ENCODE results near the gene NUSAP1.
"Not testable (repeated sequence)": the region's sequence is repeated elsewhere in the genome, so short reads cannot be mapped to it uniquely, and the experiment has no call there.

The NUSAP1 gene

DNA sequence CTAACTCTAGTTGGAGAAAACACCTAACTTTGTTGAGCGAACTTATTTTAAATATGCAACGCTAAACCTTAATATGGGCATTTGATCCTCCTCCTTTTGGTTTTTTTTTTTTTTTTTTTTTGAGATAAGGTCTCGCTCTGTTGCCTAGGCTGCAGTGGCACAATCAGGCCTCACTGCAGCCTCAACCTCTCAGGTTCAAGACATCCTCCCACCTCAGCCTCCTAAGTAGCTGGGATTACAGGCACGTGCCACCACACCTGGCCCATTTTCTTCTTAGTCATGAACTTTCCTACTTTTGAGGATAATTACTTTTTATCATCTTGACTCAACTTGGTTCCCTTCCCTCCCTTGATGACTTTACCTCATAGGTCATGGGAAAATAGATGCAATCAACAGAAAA lies 3.9 kb downstream of the NUSAP1 start:
- Histone ChIP-seq H3K9me3 (ENCODE audit: low read length) (no peaks in the 10 kb centered on the region), H3K9ac (ENCODE audit: low read length) (no peak overlapping the region), H3K4me1 (ENCODE audit: insufficient read depth, low read length) (peaks cover 10% of the 10 kb centered on the region), H3K36me3 (ENCODE audit: insufficient read depth, low read length) (no peaks in the 10 kb centered on the region), H3K27me3 (ENCODE audit: control insufficient read depth in 1 of 2, insufficient read depth in 2 of 2, low read length in 2 of 2) (no peaks in the 10 kb centered on the region), H3K4me3 (ENCODE audit: low read depth in 1 of 2, low read length in 2 of 2) (no peak overlapping the region), H3K27ac (ENCODE audit: low read depth, low read length) (no peak overlapping the region)

DNA sequence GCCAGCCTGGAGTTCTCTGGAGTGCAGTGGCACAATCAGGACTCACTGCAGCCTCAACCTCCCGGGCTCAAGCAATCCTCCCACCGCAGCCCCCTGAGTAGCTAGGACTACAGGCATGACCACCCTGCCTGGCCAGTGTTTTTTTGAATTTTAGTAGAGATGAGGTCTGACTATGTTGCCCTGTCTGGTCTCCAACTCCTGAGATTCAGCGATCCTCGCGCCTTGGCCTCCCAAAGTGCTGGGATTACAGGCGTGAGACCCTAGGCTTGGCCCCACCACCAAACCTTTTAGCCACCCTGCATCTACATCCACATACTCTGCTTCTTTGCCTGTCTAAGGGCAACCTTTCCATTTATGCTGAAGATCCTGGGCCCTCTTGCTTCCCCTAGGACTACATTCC lies 4.4 kb downstream of the NUSAP1 start:
- Histone ChIP-seq H3K9ac (ENCODE audit: low read length) (no peak overlapping the region), H3K9me3 (ENCODE audit: low read length) (no peaks in the 10 kb centered on the region), H3K36me3 (ENCODE audit: insufficient read depth, low read length) (no peaks in the 10 kb centered on the region), H3K27ac (ENCODE audit: low read depth, low read length) (no peak overlapping the region), H3K27me3 (ENCODE audit: control insufficient read depth in 1 of 2, insufficient read depth in 2 of 2, low read length in 2 of 2) (no peaks in the 10 kb centered on the region), H3K4me3 (ENCODE audit: low read depth in 1 of 2, low read length in 2 of 2) (no peak overlapping the region), H3K4me1 (ENCODE audit: insufficient read depth, low read length) (peaks cover 6% of the 10 kb centered on the region)

DNA sequence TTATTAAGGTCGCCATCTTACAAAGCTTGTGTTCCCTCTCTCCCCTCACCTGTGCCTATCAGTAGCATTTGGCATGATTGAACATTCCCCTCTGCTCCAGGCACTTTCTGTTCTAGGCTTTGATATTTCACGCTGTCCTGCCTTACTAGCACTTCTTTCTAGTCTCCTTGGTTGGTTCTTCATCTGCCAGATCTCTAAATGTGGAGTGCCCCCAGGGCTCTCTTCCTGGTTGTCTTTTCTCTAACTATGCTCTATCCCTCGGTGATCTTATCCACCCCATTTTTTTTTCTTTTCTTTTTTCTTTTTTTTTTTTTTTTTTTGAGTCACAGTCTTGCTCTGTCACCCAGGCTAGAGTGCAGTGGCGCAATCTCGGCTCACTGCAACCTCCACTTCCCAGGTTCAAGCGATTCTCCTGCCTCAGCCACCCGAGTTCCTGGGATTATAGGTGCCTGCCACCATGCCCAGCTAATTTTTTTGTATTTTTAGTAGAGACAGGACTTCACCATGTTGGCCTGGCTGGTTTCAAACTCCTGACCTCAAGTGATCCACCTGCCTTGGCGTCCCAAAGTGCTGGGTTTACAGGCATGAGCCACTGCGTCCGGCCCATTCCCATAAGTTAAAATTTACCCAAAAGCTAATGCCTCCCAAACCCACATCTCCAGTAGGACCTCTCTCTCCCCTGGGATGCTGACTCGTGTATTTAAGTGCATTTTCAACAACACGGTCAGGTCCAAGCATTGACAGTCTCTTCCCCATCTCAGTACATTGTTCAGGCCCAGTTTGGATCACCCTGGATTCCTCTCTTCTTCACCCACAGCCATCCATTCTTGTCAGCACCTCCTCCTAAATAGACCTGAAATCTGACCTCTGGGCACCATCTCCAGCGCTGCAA lies 5.2 kb downstream of the NUSAP1 start:
- H3K27me3 ChIP-seq (ENCODE audit: control insufficient read depth in 1 of 2, insufficient read depth in 2 of 2, low read length in 2 of 2) = no peaks in the 10 kb centered on the region
- H3K4me1 ChIP-seq (ENCODE audit: insufficient read depth, low read length) = peaks cover 6% of the 10 kb centered on the region
- H3K4me3 ChIP-seq (ENCODE audit: low read depth in 1 of 2, low read length in 2 of 2) = no peak overlapping the region
- no peaks in the 10 kb centered on the region for H3K36me3 ChIP-seq (ENCODE audit: insufficient read depth, low read length)
- H3K9me3 ChIP-seq (ENCODE audit: low read length) = no peaks in the 10 kb centered on the region
- no peak overlapping the region for H3K27ac ChIP-seq (ENCODE audit: low read depth, low read length)
- no peak overlapping the region for H3K9ac ChIP-seq (ENCODE audit: low read length)

DNA sequence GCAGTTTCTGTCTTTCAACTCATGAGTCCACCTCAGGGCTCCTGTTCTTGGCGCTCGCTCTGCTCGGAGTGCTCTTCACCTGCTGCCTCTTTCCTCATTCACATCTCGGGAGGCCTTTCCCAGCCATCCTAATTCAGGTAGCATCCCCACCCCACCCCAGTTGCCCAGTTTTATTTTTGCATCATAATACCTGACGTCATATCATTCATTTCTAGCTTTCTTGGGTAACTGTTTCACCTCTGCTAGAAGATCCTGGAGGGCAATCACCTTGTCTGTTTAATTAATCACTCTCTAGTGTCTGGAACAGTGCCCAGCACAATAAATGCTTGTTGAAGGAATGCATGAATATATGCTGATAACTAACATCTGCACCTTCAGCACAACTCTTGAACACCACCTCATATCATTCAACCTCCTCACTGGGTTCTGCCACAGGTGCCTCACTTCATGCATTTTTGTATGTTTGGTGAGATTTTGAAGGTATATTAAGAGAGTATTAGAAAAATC lies 7.6 kb downstream of the NUSAP1 start:
- Histone ChIP-seq H3K4me3 (ENCODE audit: low read depth in 1 of 2, low read length in 2 of 2) (no peak overlapping the region), H3K9ac (ENCODE audit: low read length) (no peak overlapping the region), H3K27me3 (ENCODE audit: control insufficient read depth in 1 of 2, insufficient read depth in 2 of 2, low read length in 2 of 2) (no peaks in the 10 kb centered on the region), H3K4me1 (ENCODE audit: insufficient read depth, low read length) (no peaks in the 10 kb centered on the region), H3K9me3 (ENCODE audit: low read length) (no peaks in the 10 kb centered on the region), H3K27ac (ENCODE audit: low read depth, low read length) (no peak overlapping the region), H3K36me3 (ENCODE audit: insufficient read depth, low read length) (no peaks in the 10 kb centered on the region)

DNA sequence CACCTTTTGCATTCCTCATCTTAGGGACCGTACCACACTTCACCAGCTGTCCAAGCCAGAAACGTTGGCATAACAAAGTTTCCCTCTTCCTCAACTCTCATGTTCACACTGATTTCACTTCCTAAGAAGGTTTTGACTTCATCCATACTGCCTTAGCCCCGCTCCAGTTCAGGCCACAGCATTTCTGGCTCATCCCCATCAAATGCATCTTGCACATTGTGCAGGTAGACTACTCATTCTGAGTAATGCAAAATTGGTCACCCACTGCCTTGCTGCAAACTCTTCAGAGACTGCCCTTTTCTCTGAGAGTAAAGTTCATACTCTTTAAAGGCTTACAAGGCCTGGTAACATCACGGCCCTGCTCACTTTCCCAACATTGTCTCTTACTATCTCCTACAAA lies 8.8 kb downstream of the NUSAP1 start:
- Histone ChIP-seq H3K4me1 (ENCODE audit: insufficient read depth, low read length) (no peaks in the 10 kb centered on the region), H3K9me3 (ENCODE audit: low read length) (no peaks in the 10 kb centered on the region), H3K4me3 (ENCODE audit: low read depth in 1 of 2, low read length in 2 of 2) (no peak overlapping the region), H3K9ac (ENCODE audit: low read length) (no peak overlapping the region), H3K36me3 (ENCODE audit: insufficient read depth, low read length) (no peaks in the 10 kb centered on the region), H3K27me3 (ENCODE audit: control insufficient read depth in 1 of 2, insufficient read depth in 2 of 2, low read length in 2 of 2) (no peaks in the 10 kb centered on the region), H3K27ac (ENCODE audit: low read depth, low read length) (no peak overlapping the region)

DNA sequence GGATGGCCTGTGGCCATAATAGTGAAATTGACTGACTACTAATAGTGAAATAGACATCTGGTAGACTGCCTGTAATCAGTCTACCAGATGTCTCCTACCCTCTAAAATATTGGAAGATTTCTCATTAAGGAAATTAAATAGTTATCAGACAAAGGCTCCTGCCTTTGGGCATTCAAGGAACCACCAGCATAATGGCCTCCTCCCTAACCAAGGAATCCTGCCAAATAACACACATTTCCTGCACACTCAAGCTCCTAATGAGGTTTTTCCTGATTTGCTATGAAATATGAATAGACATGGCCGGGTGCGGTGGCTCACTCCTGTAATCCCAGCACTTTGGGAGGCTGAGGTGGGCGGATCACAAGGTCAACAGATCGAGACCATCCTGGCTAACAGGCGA lies 14.6 kb downstream of the NUSAP1 start:
- Histone ChIP-seq H3K27me3 (ENCODE audit: control insufficient read depth in 1 of 2, insufficient read depth in 2 of 2, low read length in 2 of 2) (no peaks in the 10 kb centered on the region), H3K4me1 (ENCODE audit: insufficient read depth, low read length) (no peaks in the 10 kb centered on the region), H3K9me3 (ENCODE audit: low read length) (no peaks in the 10 kb centered on the region), H3K36me3 (ENCODE audit: insufficient read depth, low read length) (no peaks in the 10 kb centered on the region), H3K27ac (ENCODE audit: low read depth, low read length) (no peak overlapping the region), H3K4me3 (ENCODE audit: low read depth in 1 of 2, low read length in 2 of 2) (no peak overlapping the region), H3K9ac (ENCODE audit: low read length) (no peak overlapping the region)

DNA sequence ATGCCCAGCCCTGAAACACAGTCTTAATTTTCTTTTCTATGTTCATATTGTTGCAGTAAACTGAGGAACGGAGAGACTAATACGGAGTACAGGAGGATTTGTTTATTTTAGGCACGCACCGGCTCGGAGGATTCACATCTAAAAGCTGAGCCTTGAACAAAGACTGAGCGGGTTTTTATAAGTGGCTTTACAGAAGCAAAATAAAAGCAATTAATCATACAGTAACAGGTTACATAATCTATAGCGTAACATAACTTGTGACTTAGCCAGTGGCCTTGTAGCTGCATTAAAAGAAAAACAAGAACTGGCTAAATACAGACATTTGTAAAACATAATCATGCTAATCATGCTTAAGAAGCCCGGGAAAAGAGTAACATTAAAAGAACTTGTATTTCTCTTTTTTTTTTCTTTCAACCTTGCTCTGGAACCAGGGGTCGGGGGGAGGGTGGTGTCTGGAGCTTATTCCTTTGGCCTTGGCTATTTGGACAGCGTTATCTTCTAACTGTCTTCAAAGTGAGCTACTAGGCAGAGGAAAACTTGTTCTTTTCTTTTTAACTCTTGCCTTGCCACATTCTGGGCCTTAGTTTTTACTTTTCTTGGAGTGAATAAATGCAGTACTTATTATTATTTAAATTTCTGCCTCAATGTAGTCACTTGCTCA lies 17.5 kb downstream of the NUSAP1 start:
- Histone ChIP-seq H3K9me3 (ENCODE audit: low read length) (no peaks in the 10 kb centered on the region), H3K4me3 (ENCODE audit: low read depth in 1 of 2, low read length in 2 of 2) (no peak overlapping the region), H3K36me3 (ENCODE audit: insufficient read depth, low read length) (no peaks in the 10 kb centered on the region), H3K27ac (ENCODE audit: low read depth, low read length) (no peak overlapping the region), H3K4me1 (ENCODE audit: insufficient read depth, low read length) (no peaks in the 10 kb centered on the region), H3K27me3 (ENCODE audit: control insufficient read depth in 1 of 2, insufficient read depth in 2 of 2, low read length in 2 of 2) (no peaks in the 10 kb centered on the region), H3K9ac (ENCODE audit: low read length) (no peak overlapping the region)

DNA sequence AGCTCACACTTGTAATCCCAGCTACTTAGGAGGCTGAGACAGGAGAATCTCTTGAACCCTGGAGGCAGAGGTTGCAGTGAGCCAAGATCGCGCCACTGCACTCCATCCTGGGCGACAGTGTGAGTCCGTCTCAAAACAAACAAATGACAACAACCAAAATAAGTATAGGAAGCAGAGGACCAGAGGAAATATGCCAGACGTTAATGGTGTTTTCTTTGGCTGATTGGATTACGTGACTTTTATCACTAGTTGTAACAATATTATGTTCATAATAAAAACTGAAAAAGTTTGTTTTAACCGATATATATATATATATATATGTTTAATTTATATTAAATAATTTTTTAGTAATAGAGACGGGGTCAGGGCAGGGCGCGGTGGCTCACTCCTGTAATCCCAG lies 21.7 kb downstream of the NUSAP1 start:
- H3K36me3 ChIP-seq (ENCODE audit: insufficient read depth, low read length) = no peaks in the 10 kb centered on the region
- no peaks in the 10 kb centered on the region for H3K4me1 ChIP-seq (ENCODE audit: insufficient read depth, low read length)
- H3K27me3 ChIP-seq (ENCODE audit: control insufficient read depth in 1 of 2, insufficient read depth in 2 of 2, low read length in 2 of 2) = no peaks in the 10 kb centered on the region
- no peak overlapping the region for H3K4me3 ChIP-seq (ENCODE audit: low read depth in 1 of 2, low read length in 2 of 2)
- no peak overlapping the region for H3K9ac ChIP-seq (ENCODE audit: low read length)
- no peak overlapping the region for H3K27ac ChIP-seq (ENCODE audit: low read depth, low read length)
- no peaks in the 10 kb centered on the region for H3K9me3 ChIP-seq (ENCODE audit: low read length)

DNA sequence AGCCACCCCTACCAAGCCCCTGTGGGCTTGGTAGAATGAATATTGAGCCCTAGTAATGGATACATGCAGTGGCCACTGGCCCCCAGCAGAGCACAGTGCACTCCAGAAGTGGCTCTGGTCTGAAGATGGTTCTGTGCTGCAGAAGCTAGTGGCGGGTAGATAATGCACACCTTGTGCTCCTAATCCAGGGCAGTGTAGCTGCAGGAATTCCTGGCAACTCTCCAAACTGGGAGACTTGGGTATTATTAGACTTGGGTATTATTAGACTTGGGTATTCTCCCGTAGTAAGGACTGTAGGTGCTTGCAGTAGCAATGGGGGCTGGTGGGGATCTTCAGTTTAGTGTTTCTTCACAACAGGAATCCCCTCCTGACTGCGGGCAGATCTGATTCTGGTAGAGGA lies 34.7 kb downstream of the NUSAP1 start:
- no peaks in the 10 kb centered on the region for H3K36me3 ChIP-seq (ENCODE audit: insufficient read depth, low read length)

DNA sequence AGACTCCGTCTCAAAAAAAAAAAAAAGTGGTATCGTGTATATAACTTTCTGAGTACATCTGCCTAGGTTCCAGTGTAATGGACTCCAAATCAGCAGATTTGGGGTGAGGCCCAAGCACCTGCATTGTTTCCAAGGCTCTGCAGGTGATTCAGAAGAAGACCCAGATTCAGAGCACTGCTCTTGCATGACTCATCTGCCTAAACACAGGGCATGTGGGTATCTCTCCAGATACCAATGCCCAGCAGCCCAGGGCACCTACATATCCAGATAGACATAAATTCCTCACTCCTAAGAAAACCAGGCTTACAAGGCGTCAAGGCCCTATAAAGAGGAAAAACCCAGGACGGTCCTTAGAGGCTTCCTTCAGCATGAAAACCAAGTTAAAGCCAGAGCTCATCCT lies 45.3 kb downstream of the NUSAP1 start:
- H3K27ac ChIP-seq (ENCODE audit: low read depth, low read length) = no peak overlapping the region
- H3K36me3 ChIP-seq (ENCODE audit: insufficient read depth, low read length) = no peaks in the 10 kb centered on the region
- no peak overlapping the region for H3K9ac ChIP-seq (ENCODE audit: low read length)
- no peaks in the 10 kb centered on the region for H3K4me1 ChIP-seq (ENCODE audit: insufficient read depth, low read length)
- no peak overlapping the region for H3K4me3 ChIP-seq (ENCODE audit: low read depth in 1 of 2, low read length in 2 of 2)
- no peaks in the 10 kb centered on the region for H3K27me3 ChIP-seq (ENCODE audit: control insufficient read depth in 1 of 2, insufficient read depth in 2 of 2, low read length in 2 of 2)
- no peaks in the 10 kb centered on the region for H3K9me3 ChIP-seq (ENCODE audit: low read length)

More for the DNA sequence above, 34.7 kb downstream of the NUSAP1 start:
- H3K27me3 ChIP-seq (ENCODE audit: control insufficient read depth in 1 of 2, insufficient read depth in 2 of 2, low read length in 2 of 2) = no peaks in the 10 kb centered on the region
- H3K9ac ChIP-seq (ENCODE audit: low read length) = no peak overlapping the region
- no peak overlapping the region for H3K27ac ChIP-seq (ENCODE audit: low read depth, low read length)
- H3K4me3 ChIP-seq (ENCODE audit: low read depth in 1 of 2, low read length in 2 of 2) = no peak overlapping the region
- H3K9me3 ChIP-seq (ENCODE audit: low read length) = no peaks in the 10 kb centered on the region
- no peaks in the 10 kb centered on the region for H3K4me1 ChIP-seq (ENCODE audit: insufficient read depth, low read length)

DNA sequence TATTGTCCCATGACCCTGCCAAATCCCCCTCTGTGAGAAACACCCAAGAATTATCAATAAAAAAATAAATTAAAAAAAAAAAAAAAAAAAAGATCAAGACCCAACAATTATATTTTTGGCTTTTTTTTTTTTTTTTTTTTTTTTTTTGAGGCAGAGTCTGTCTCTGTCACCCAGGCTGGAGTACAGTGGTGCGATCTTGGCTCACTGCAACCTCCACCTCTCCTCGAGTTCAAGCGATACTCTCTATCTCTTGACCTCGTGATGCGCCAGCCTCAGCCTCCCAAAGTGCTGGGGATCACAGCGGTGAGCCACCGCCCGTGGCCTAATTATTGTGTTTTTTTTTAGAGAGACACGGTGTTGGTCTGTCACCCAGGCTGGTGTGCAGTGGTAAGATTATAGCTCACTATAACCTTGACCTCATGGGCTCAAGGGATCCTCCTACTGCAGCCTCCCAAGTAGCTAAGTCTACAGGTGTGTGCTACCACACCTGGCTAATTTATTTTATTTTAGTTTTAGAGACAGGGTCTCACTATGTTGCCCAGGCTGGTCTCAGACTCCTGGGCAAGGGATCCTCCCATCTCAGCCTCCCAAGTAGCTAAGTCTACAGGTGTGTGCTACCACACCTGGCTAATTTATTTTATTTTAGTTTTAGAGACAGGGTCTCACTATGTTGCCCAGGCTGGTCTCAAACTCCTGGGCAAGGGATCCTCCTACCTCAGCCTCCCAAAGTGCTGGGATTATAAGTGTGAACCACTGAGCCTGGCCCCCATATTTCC lies 51.5 kb downstream of the NUSAP1 start:
- not testable (repeated sequence) for H3K4me3 ChIP-seq (ENCODE audit: low read depth in 1 of 2, low read length in 2 of 2); H3K9ac ChIP-seq (ENCODE audit: low read length); H3K27me3 ChIP-seq (ENCODE audit: control insufficient read depth in 1 of 2, insufficient read depth in 2 of 2, low read length in 2 of 2); H3K36me3 ChIP-seq (ENCODE audit: insufficient read depth, low read length); H3K27ac ChIP-seq (ENCODE audit: low read depth, low read length); H3K4me1 ChIP-seq (ENCODE audit: insufficient read depth, low read length); H3K9me3 ChIP-seq (ENCODE audit: low read length)
